GM12865 (cell line): ENCODE data around the gene GSTCD.

Experiments
- DNase-seq: peaks from one replicate; pipeline ENCODE4 v3.0.0; 2010; ENCODE audit warnings: low read depth
- H3K4me3 ChIP-seq: 2 replicates; pipeline ENCODE4 v1.5.1; 2011; ENCODE audit warnings: mild to moderate bottlenecking, low read depth, low read length, control low read depth
- CTCF ChIP-seq: IDR thresholded peaks from 2 replicates; pipeline ENCODE4 v1.5.1; 2011; ENCODE audit warnings: low read length, control low read depth, low read depth, inconsistent platforms; ENCODE audit not compliant: insufficient read depth; ENCODE audit errors: missing control alignments

The GSTCD gene

GRCh38 chr4:105894660-105895582 is 186.3 kb downstream of the GSTCD start, which contains the start of gene NPNT:
TSS of gene NPNT (plus strand) at chr4:105895471. CDS start at chr4:105895653, 182 bp downstream.
- peak within 1 kb of the TSS; percentile 54 for H3K4me3 ChIP-seq
- TF ChIP-seq CTCF, result no peak
- peak; percentile 30 for DNase-seq

GRCh38 chr4:105895583-105896460 is 187.2 kb downstream of the GSTCD start:
- peak; percentile 44 for DNase-seq
- peak overlapping the region; percentile 54 for H3K4me3 ChIP-seq
- TF ChIP-seq CTCF, result no peak

- peak; percentile 15 for DNase-seq
- H3K4me3 ChIP-seq, result peak overlapping the region; percentile 54
- TF ChIP-seq CTCF, result no peak
Measured at GRCh38 chr4:105896461-105896942, 187.9 kb downstream of the GSTCD start.
